ENCODE results near the gene TBL1X.

- no peak for TF ChIP-seq CTCF (conservative IDR thresholded peaks at IDR 0.05)
- TF ChIP-seq ZFX (IDR thresholded peaks at IDR 0.05), result no peak
Measured at GRCh38 chrX:9582956-9583355, 118.1 kb downstream of the TBL1X start.
